ENCODE measurements around the gene NIN. TPM values are rescaled to one million over a fixed set of nuclear protein-coding genes. Genes with fewer than 3 reads are reported as not detected.
A peak's percentile ranks its signal among the peaks of the same experiment; 100 is the strongest.
"Not testable (repeated sequence)": the region's sequence is repeated elsewhere in the genome, so short reads cannot be mapped to it uniquely, and the experiment has no call there.

Gene NIN
- total RNA-seq, 1 donor from 2014 or later: 25.2 TPM

GRCh38 chr14:50714450-50715073 lies 116.4 kb downstream of the NIN start:
- no peak overlapping the region for H3K4me3 ChIP-seq
- peak in 2 of 3 experiments; percentile 37 to 45 for TF ChIP-seq CTCF (IDR thresholded peaks at IDR 0.05)
- DNase-seq (ENCODE audit: low spot score in 2 of 2): no peak
- H3K4me1 ChIP-seq: no peaks in the 10 kb centered on the region
- H3K9me3 ChIP-seq: no peaks in the 10 kb centered on the region
- no peak overlapping the region for H3K27ac ChIP-seq
- H3K36me3 ChIP-seq: no peaks in the 10 kb centered on the region
- no peaks in the 10 kb centered on the region for H3K27me3 ChIP-seq
- intact Hi-C loops (cut with DNase I): loop anchor here (1.0 to 5.0 kb wide), 2 partner anchors 92 to 114 kb away; no protein-coding TSS in a partner anchor

GRCh38 chr14:50711043-50711442 lies 119.9 kb downstream of the NIN start:
- intact Hi-C loops (cut with DNase I): no loop called here
- Histone ChIP-seq H3K27me3 (no peaks in the 10 kb centered on the region), H3K9me3 (no peaks in the 10 kb centered on the region), H3K4me1 (no peaks in the 10 kb centered on the region), H3K4me3 (no peak overlapping the region), H3K36me3 (no peaks in the 10 kb centered on the region), H3K27ac (no peak overlapping the region)
- TF ChIP-seq CTCF (IDR thresholded peaks at IDR 0.05): no peak
- DNase-seq (ENCODE audit: low spot score in 2 of 2): no peak

- no peaks in the 10 kb centered on the region for H3K4me1 ChIP-seq
- H3K27ac ChIP-seq: no peak overlapping the region
- no peak overlapping the region for H3K4me3 ChIP-seq
- H3K27me3 ChIP-seq: no peaks in the 10 kb centered on the region
- TF ChIP-seq CTCF (IDR thresholded peaks at IDR 0.05): no peak
- H3K36me3 ChIP-seq: no peaks in the 10 kb centered on the region
- DNase-seq (ENCODE audit: low spot score in 2 of 2): no peak
- intact Hi-C loops (cut with DNase I): no loop called here
- H3K9me3 ChIP-seq: no peaks in the 10 kb centered on the region
Observed at GRCh38 chr14:50705026-50705593, 125.9 kb downstream of the NIN start.

DNA sequence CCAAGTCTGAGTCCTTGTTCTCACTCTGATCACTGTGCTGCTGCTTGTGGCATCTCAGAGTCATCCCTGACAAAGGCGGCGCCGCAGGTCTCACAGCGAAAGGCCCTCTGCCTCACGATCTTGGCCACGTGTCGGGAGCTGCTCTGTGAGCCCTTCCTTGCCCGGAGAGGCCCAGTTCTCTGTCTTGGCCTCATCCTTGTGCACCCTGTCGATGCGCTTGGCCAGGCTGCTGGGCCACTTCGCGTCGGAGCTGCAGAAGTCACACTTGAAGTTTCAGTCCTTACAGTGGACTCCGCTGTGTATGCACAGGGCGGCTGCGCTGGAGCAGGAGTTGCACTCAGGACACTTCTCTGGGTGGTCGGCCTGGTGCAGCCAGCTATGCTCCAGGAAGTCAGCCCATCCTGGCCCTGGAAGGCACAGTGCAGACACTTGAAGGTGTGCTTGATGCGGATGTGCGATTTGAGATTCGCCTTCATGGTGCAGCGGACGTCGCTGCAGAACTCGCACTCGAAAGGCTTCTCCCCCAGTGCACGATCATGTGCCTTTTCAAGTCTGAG lies 126.4 kb downstream of the NIN start:
- H3K4me1 ChIP-seq: no peaks in the 10 kb centered on the region
- no peak overlapping the region for H3K27ac ChIP-seq
- no peak for DNase-seq (ENCODE audit: low spot score in 2 of 2)
- H3K4me3 ChIP-seq: no peak overlapping the region
- no peak for TF ChIP-seq CTCF (IDR thresholded peaks at IDR 0.05)
- H3K9me3 ChIP-seq: no peaks in the 10 kb centered on the region
- intact Hi-C loops (cut with DNase I): no loop called here
- H3K36me3 ChIP-seq: no peaks in the 10 kb centered on the region
- no peaks in the 10 kb centered on the region for H3K27me3 ChIP-seq

- TF ChIP-seq CTCF (IDR thresholded peaks at IDR 0.05): no peak
- H3K36me3 ChIP-seq: no peaks in the 10 kb centered on the region
- H3K27ac ChIP-seq: no peak overlapping the region
- no peaks in the 10 kb centered on the region for H3K27me3 ChIP-seq
- no peaks in the 10 kb centered on the region for H3K9me3 ChIP-seq
- no peaks in the 10 kb centered on the region for H3K4me1 ChIP-seq
- intact Hi-C loops (cut with DNase I): no loop called here
- DNase-seq (ENCODE audit: low spot score in 2 of 2): no peak
- H3K4me3 ChIP-seq: no peak overlapping the region
Observed at GRCh38 chr14:50697659-50698290, 133.2 kb downstream of the NIN start.

DNA sequence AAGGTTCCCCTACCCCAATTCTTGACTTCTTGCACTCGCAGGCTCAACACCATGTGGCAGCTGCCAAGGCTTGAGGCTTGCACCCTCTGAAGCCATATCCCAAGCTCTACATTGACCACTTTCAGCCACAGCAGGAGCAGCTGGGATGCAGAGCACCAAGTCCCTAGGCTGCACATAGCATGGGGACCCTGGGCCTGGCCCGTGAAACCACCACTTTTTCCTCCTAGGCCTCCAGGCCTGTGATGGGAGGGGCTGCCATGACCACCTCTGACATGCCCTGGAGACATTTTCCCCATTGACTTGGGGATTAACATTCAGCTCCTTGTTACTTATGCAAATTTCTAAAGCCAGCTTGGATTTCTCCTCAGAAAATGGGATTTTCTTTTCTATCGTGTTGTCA lies 136.7 kb downstream of the NIN start:
- not testable (repeated sequence) for H3K27ac ChIP-seq; DNase-seq (ENCODE audit: low spot score in 2 of 2)

More for the DNA sequence above, 136.7 kb downstream of the NIN start:
- H3K4me3 ChIP-seq; H3K27me3 ChIP-seq; H3K36me3 ChIP-seq; intact Hi-C loops (cut with DNase I); H3K9me3 ChIP-seq; H3K4me1 ChIP-seq: not testable (repeated sequence)

Data from ascending aorta (tissue), 2 donors.